HG03469 (cell line): Measurements from ENCODE around the gene SCAMP1.
A peak's percentile ranks its signal among the peaks of the same experiment; 100 is the strongest.

Experiments
- ATAC-seq: cut with Tn5 transposase; IDR thresholded peaks from one replicate; pipeline ENCODE4 v1.9.1; 2021; ENCODE audit warnings: mild to moderate bottlenecking, moderate library complexity, moderate number of reproducible peaks; ENCODE audit not compliant: unreplicated experiment

SCAMP1 gene

DNA sequence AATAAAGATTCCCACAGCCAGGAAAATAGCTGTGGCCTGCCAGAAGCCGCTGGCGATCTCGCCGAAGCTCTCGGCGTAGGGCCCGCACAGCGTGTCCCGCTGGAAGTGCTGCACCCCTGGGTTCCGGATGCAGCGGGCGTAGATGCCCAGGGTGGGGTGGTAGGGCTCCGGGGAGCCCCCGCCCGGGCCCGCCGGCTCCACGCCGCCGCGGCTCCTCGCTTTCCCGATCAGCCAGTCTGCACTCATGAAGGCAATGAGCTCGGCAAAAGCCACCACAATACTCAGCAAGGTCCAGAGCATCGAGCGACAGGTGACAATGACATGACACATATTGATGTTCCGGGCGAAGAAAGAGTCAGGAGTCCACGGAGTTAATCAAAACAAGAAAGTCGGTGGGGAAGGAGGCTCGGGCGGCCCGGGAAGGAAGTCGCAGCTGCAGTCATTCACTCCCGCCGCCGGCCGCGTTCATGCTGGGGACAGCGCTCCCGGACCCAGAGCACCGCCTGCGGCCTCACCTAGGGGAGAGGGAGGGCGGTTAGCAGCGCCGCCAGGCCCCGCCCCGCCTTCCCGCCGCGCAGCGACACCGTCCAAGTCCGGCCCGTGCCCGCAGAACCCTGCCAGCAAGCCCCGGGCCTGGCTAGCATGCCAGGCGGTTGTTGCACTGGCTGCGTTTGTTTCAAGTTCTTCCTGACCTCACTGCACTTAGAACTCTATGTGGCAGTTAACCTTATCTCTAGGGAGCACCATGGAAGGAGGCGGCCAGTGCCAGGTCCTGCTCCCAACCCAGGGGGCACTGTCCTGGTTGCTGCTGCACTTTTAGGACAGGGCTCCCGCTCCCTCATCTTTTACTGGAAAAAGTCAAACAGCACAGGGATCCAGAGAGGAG, 149.7 kb downstream of the SCAMP1 start:
- ATAC-seq = peak; percentile 42

GRCh38 chr5:78511121-78511906, 150.9 kb downstream of the SCAMP1 start:
- no peak for ATAC-seq

DNA sequence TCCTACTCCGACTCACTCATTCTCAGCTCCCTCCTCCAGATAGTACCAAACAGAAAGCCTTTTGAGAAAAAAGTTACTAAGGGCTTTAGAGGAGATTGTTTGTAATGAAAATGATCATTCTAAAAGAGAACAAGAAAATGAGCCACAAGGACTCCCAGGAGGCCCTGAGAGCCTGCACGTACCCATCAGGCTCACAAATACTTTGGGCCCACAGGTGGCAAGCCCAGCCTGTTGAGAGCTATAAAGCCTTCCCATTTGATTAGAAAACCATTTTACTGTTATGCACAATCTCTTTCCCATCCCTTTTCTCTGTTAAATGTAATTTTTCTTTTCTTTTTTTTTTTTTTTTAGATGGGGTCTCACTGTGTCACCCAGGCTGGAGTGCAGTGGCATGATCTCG, 152.0 kb downstream of the SCAMP1 start:
- no peak for ATAC-seq

DNA sequence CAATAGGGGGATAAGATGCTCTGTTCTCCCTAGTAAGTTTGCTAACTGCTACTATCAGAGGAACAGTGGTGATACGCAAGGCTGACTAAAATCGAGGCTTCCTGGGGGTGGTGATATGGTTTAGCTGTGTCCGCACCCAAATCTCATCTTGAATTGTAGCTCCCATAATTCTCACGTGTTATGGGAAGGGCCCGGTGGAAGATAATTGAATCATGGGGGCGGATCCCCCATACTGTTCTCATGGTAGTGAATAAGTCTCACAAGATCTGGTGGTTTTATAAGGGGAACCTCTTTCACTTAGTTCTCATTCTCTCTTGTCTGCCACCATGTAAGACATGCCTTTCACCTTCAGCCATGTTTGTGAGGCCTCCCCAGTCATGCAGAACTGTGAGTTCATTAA, 153.0 kb downstream of the SCAMP1 start:
- no peak for ATAC-seq

DNA sequence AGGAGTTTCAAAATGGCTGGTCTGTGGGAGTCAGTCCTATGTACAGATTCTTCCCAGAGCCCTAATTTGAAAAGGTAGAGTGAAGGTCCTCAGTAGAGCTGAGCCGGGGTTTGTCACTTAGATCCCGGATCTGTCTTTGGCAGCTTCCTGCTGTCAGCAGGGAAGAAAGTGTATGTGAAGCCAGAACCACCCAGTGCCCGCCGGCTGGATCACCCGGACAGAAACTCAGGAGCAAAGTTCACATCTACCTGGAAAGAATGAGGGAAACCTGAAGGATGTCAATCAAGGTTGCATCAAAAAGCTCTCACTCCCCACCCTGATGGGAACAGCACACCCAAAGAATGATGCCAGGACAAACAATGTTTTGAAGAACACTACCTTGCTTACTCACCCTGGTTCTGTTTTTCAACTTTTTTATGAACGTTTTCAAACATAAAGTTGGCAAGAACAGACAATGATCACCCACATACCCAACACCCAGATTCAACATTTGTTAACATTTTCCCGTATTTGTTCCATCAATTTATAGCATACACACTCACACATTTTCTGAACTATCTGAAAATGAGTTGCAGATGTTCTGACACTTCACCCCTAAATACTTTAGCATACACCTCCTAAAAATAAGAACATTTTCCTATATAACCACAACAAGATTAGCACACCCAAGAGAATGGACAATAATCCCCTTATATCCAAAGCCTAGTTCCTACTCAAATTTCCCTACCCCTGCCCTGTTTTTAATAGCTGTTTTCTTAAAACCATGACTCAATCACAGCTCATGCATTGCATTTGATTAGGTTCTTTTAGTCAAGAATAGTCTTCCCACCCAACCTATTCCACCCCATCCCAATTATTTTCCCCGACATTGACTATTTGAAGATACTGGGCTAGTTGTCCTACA, 154.3 kb downstream of the SCAMP1 start:
- ATAC-seq = no peak

GRCh38 chr5:78515670-78516069, 155.3 kb downstream of the SCAMP1 start:
- no peak for ATAC-seq

DNA sequence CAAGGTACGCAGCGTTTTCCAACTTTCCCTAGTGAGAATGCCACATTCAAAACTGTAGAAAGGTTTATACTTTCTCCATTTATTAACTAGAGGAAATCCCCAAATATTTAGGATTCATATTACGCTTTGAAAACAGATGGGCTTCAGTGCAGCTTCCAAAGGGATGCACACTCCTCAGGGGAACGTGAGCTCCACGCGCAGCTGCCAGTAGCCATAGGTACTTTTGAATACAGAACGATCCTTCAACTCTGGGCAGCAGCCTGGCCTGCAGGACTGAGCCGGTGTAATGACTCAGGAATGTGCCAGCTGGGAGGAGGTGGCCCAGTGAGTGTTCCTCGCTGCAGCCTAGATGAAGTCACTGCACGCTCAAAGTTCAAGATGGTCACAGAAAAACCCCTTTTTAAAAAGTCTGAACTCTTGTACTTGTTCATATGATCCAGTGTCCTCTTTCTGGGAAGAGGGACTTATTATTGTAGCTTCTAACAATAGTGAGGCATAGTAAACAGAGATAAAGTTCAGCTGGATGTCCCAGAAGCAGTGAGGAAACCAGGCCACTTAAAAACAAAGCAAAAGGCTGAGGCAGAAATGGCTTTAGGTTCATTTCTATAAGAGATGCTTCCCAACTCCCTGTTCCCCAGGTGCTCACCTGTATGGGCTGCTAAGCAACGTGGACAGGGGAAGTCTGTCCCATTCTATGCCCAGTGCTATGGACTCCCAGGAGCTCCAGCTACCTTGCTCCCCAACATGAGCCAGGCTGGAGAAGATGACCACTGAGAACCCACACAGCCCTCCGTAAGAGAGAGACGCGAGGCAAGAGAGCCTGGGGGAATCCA, 158.2 kb downstream of the SCAMP1 start:
- ATAC-seq = no peak

GRCh38 chr5:78519198-78519941, 159.0 kb downstream of the SCAMP1 start:
- no peak for ATAC-seq

DNA sequence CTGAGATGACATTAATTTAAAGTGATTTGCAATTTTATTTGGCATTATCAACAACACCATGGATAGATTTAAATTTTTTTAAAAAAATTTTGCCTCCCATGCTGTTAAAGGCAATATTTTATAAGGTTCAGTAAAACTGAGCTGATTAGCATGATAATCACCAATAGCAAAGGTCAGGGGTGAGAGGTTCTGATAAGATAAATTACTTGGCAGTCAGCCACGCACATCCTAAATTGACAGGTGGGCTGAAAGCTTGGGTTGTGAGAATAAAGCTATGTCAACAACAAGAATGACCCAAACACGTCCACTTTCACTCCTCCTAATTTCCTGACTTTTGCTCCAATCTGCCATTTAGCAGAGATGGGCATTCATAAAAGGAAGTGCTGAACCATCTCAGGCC, 161.0 kb downstream of the SCAMP1 start:
- ATAC-seq = no peak

DNA sequence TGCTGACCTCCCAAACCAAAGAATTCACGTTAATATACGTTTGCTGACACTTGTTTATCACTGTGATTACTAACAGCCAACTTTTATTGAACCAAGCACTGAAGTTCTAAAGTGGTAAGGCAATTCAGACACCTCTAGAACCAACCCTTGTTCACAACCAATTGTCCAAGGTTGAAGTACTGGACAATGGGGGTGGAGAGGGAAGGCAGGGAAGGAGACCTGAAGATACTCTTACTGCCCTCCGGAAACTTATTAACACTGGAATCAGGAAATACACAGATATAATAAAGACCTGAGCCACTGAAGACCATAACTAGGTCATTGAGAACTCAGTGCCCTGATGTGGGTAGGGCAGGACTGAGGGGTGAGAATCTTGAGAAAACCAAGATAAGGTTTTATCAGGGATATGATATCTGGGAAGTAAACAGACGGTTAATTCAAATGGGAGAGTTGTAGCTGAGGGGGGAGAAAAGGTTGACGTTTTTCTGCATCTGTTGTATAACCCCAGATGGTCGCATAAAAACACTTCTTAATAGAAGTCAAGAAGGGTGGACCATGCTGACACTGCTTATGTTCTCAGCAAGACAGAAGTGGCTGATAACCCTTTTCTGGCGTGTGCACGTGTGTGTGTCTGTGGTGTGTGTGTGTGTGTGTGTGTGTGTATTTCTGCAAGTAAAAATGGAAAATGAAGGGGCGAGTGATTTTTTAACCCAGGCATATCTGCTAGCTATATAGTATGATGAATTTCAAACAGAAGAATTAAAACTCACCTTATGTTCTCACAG, 162.3 kb downstream of the SCAMP1 start:
- no peak for ATAC-seq

- no peak for ATAC-seq
Observed at GRCh38 chr5:78523314-78524193, 163.1 kb downstream of the SCAMP1 start.

- no peak for ATAC-seq
Observed at GRCh38 chr5:78526049-78526525, 165.7 kb downstream of the SCAMP1 start.

DNA sequence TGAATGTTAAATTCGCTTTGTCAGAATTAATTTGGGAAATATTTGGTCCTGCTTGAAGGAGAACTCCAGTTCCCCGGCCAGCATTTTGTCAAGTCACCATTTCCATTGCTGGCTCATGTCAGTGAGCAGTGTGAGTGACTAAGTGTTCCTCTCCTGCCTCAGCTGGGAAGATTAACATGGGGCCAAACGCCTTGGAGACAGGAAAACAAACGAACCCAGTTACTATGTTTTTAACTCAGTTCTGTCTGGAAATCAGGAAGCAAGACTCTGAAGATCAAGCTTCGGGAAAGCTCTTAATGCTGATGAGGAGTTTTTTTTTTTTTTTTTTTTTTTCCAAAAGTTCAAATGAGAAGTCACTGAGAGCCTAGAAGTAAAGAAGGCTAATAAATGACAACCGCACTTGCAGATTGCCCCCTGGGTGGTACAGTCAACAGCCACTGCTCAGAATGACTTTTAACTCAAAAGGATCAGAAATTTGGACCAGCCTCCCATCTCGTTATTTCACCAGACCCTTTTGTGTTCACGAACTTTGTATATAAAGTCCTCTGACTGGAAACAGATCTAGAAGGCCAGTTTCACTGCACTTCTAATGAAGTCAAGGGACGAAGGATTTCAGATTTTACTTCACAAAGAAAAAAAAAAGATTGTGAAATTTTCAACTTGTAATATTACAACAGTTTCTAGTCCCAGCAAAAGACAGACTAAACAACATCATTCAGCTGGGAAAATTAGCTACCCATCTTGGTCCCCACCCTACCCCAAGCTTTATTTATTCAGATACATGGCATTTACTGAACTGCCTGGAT, 166.8 kb downstream of the SCAMP1 start:
- ATAC-seq = no peak

GRCh38 chr5:78527925-78528324, 167.5 kb downstream of the SCAMP1 start:
- no peak for ATAC-seq
